ENCODE results near the gene HSF5. TPM values are rescaled to one million over a fixed set of nuclear protein-coding genes. Genes with fewer than 3 reads are reported as not detected.

Gene HSF5
- total RNA-seq, 2 experiments from 2014 or later, result 2.9 to 3.0 TPM

- no peak for DNase-seq
- ChIA-PET CTCF (interaction anchor here (1.4 kb wide), 1 partner anchor 74 kb away, joined by 4 read pairs; no protein-coding TSS in a partner anchor), POLR2A (no interaction called here)
- H3K4me1 Mint-ChIP-seq (ENCODE audit: low read depth), result peaks cover 4% of the 10 kb centered on the region
- intact Hi-C loops (cut with micrococcal nuclease), result no loop called here
- no peak overlapping the region for H3K27ac Mint-ChIP-seq
- no peaks in the 10 kb centered on the region for H3K36me3 Mint-ChIP-seq
- no peak overlapping the region for H3K4me3 Mint-ChIP-seq
- no peaks in the 10 kb centered on the region for H3K27me3 Mint-ChIP-seq
- no peaks in the 10 kb centered on the region for H3K9me3 Mint-ChIP-seq
Measured at GRCh38 chr17:58391302-58391984, 96.8 kb downstream of the HSF5 start.

DNA sequence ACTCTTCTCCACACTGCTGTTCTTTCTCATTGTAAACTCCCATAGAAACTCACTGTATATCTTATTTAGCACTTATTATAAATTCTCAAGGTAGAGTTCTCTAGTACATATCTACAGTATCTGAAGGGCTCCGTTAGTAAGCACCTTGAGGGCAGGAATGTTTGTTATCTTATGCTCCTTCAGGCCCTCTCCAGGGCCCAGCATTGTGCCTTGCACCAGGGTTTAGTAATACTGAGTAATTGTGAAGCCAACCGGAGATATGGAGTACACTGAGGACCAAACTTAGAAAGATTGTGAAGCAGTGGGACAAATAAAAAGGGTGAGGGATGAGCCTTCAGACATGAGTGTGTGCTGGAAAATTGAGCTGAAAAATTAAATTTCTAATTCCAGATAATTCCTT lies 97.3 kb downstream of the HSF5 start:
- H3K36me3 Mint-ChIP-seq, result no peaks in the 10 kb centered on the region

GRCh38 chr17:58388302-58389190 lies 99.7 kb downstream of the HSF5 start:
- no peak overlapping the region for H3K27ac Mint-ChIP-seq
- no peaks in the 10 kb centered on the region for H3K27me3 Mint-ChIP-seq
- no peaks in the 10 kb centered on the region for H3K36me3 Mint-ChIP-seq
- DNase-seq, result no peak
- H3K4me3 Mint-ChIP-seq, result no peak overlapping the region
- intact Hi-C loops (cut with micrococcal nuclease), result no loop called here
- ChIA-PET CTCF (interaction anchor here (0.8 to 1.1 kb wide), 2 partner anchors 84 to 138 kb away, joined by 3 read pairs; no protein-coding TSS in a partner anchor), POLR2A (interaction anchor here (1.2 kb wide), 1 partner anchor 29 kb away, joined by 4 read pairs; the partner anchor contains the start of gene RNF43)
- H3K9me3 Mint-ChIP-seq, result no peaks in the 10 kb centered on the region
- H3K4me1 Mint-ChIP-seq (ENCODE audit: low read depth), result peaks cover 6% of the 10 kb centered on the region

More for the DNA sequence above, 97.3 kb downstream of the HSF5 start:
- intact Hi-C loops (cut with micrococcal nuclease), result no loop called here
- CTCF ChIA-PET, result no interaction called here
- no peak overlapping the region for H3K4me3 Mint-ChIP-seq
- H3K27ac Mint-ChIP-seq, result no peak overlapping the region
- H3K9me3 Mint-ChIP-seq, result no peaks in the 10 kb centered on the region
- H3K27me3 Mint-ChIP-seq, result no peaks in the 10 kb centered on the region
- H3K4me1 Mint-ChIP-seq (ENCODE audit: low read depth), result peaks cover 4% of the 10 kb centered on the region
- DNase-seq, result no peak
- POLR2A ChIA-PET, result no interaction called here

GRCh38 chr17:58387834-58388233 lies 100.4 kb downstream of the HSF5 start:
- no peaks in the 10 kb centered on the region for H3K27me3 Mint-ChIP-seq
- H3K4me3 Mint-ChIP-seq, result no peak overlapping the region
- intact Hi-C loops (cut with micrococcal nuclease), result no loop called here
- no peaks in the 10 kb centered on the region for H3K36me3 Mint-ChIP-seq
- H3K27ac Mint-ChIP-seq, result no peak overlapping the region
- POLR2A ChIA-PET, result no interaction called here
- H3K9me3 Mint-ChIP-seq, result no peaks in the 10 kb centered on the region
- DNase-seq, result peak; percentile 34
- peaks cover 10% of the 10 kb centered on the region for H3K4me1 Mint-ChIP-seq (ENCODE audit: low read depth)
- CTCF ChIA-PET, result no interaction called here

GRCh38 chr17:58386708-58387107 lies 101.5 kb downstream of the HSF5 start:
- no peaks in the 10 kb centered on the region for H3K9me3 Mint-ChIP-seq
- intact Hi-C loops (cut with micrococcal nuclease), result no loop called here
- H3K4me3 Mint-ChIP-seq, result no peak overlapping the region
- ChIA-PET POLR2A (no interaction called here), CTCF (no interaction called here)
- DNase-seq, result no peak
- peaks cover 21% of the 10 kb centered on the region for H3K4me1 Mint-ChIP-seq (ENCODE audit: low read depth)
- no peaks in the 10 kb centered on the region for H3K36me3 Mint-ChIP-seq
- no peak overlapping the region for H3K27ac Mint-ChIP-seq
- H3K27me3 Mint-ChIP-seq, result no peaks in the 10 kb centered on the region

DNA sequence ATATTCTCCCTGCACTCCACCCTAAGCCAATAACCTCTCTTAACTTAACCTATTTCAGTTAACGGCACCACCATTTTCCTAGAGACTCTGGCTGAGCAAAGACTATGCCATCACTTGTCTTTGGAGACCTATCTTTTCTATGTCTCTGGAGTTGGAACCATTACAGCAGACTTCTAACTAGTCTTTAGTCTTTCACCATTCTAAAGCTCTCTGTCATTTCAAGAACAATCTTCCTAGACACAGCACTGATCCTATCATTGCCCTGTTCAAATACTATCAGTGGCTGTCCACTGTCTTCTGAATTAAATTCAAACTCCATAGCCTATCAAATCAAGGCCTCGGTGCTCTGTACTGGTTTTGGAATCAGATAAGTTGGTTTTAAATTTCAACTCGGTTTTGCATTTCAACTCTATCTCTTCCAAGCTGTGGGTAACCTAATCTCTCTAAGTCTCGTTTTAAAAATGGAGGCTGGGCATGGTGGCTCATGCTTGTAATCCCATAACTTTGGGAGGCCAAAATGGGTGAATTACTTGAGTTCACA lies 102.8 kb downstream of the HSF5 start:
- H3K4me1 Mint-ChIP-seq (ENCODE audit: low read depth), result peaks cover 27% of the 10 kb centered on the region
- no peak overlapping the region for H3K4me3 Mint-ChIP-seq
- DNase-seq, result no peak
- H3K27me3 Mint-ChIP-seq, result no peaks in the 10 kb centered on the region
- ChIA-PET CTCF (no interaction called here), POLR2A (no interaction called here)
- H3K36me3 Mint-ChIP-seq, result no peaks in the 10 kb centered on the region
- intact Hi-C loops (cut with micrococcal nuclease), result no loop called here
- no peak overlapping the region for H3K27ac Mint-ChIP-seq
- no peaks in the 10 kb centered on the region for H3K9me3 Mint-ChIP-seq

DNA sequence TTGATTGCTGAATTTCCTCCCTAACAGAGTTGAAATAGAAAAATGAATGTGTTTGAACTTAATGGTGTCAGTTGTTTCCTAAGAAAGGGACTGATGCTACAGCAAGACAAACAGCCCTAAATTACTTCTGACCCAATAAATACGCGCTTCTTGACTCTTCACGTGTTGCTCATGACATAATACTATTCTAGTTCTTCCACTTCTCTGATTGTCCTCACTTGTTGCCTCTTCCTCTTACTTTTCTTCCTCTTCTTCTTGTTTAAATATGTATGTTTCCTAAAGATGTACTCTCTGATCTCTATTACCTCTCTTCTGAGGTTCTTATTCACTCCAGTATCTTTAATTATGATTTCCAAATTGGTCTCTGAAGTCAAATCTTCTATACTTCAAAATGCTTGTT lies 103.3 kb downstream of the HSF5 start:
- Mint-ChIP-seq H3K27ac (no peak overlapping the region), H3K36me3 (no peaks in the 10 kb centered on the region), H3K4me3 (no peak overlapping the region), H3K9me3 (no peaks in the 10 kb centered on the region), H3K27me3 (no peaks in the 10 kb centered on the region), H3K4me1 (ENCODE audit: low read depth) (peaks cover 27% of the 10 kb centered on the region)
- CTCF ChIA-PET, result interaction anchor here (1.1 to 1.6 kb wide), 2 partner anchors 47 to 68 kb away, joined by 3 to 5 read pairs; no protein-coding TSS in a partner anchor
- DNase-seq, result no peak
- POLR2A ChIA-PET, result no interaction called here
- intact Hi-C loops (cut with micrococcal nuclease), result no loop called here

- ChIA-PET POLR2A (no interaction called here), CTCF (interaction anchor here (0.7 to 1.7 kb wide), 4 partner anchors 33 to 67 kb away, joined by 3 to 5 read pairs (median 4); partner anchors contain the start of gene RNF43)
- Mint-ChIP-seq H3K4me3 (no peak overlapping the region), H3K27ac (no peak overlapping the region), H3K36me3 (no peaks in the 10 kb centered on the region), H3K9me3 (no peaks in the 10 kb centered on the region), H3K4me1 (ENCODE audit: low read depth) (peaks cover 35% of the 10 kb centered on the region), H3K27me3 (no peaks in the 10 kb centered on the region)
- intact Hi-C loops (cut with micrococcal nuclease), result loop anchor here (2.0 kb wide), 1 partner anchor 33 kb away; the partner anchor contains the start of gene RNF43
- DNase-seq, result no peak
Measured at GRCh38 chr17:58383892-58384462, 104.2 kb downstream of the HSF5 start.

DNA sequence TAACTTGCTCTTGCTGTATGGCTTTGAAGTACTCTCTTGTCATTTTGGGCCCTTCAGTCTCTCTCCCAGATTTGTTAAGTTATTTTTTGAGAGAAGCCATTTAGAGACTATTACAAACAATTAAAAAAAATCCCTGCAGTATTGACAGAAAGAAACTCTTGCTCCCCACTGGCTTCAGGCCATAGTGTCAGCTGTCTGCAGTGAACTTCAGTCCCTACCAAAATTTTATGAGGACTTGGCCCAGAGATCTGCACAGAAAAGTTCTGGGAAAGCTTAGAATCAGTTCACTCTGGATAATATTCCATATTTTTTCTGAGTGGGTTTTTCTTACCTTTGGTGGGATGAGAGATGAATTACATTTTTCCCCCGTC lies 105.4 kb downstream of the HSF5 start:
- no peak for DNase-seq
- no peak overlapping the region for H3K4me3 Mint-ChIP-seq
- no peaks in the 10 kb centered on the region for H3K27me3 Mint-ChIP-seq
- no peaks in the 10 kb centered on the region for H3K36me3 Mint-ChIP-seq
- H3K4me1 Mint-ChIP-seq (ENCODE audit: low read depth), result peaks cover 40% of the 10 kb centered on the region
- POLR2A ChIA-PET, result interaction anchor here (1.1 to 2.1 kb wide), 5 partner anchors 30 to 309 kb away, joined by 3 to 11 read pairs (median 6); partner anchors contain the start of genes SUPT4H1 and TEX14
- no peak overlapping the region for H3K27ac Mint-ChIP-seq
- CTCF ChIA-PET, result interaction anchor here (0.6 to 1.7 kb wide), 3 partner anchors 35 to 168 kb away, joined by 3 to 8 read pairs (median 4); partner anchors contain the start of gene RNF43
- no peaks in the 10 kb centered on the region for H3K9me3 Mint-ChIP-seq
- intact Hi-C loops (cut with micrococcal nuclease), result loop anchor here (2.0 kb wide), 1 partner anchor 34 kb away; the partner anchor contains the start of gene RNF43

DNA sequence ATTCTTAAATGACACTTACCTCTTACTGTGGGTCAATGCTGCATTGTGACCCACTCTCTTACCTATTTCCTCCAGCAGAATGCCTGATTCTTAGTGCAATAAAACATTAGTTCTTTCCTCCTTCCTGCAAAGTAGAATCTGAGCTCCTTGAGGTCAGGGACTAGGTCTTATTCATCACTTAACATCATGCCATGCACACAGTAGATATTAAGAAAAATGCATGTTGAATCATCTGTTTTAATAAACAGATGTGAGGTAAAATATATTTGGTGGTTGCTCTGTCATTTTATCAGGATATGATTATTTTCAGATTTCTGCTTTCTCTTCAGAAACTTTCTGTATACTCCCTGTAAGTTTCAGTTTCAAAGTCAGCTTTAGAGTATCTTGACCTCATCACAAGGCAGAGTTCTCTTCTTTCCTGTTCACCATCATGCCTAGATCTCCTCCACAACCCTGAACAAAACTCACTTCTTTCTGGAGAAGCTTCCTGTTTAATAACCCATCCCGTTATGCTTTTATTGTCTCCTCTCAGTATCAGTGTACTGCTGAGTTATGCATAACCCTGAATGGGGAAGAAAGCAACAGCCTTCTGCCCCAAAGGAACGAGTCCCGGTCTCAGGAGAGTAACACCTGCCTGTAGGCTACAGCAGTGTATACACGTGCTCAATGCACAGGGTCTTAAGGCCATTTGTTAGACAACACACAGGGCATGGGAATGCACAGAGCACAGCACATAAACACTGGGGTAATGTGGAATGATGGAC lies 105.9 kb downstream of the HSF5 start:
- CTCF ChIA-PET, result interaction anchor here (0.6 to 2.3 kb wide), 6 partner anchors 31 to 167 kb away, joined by 3 to 9 read pairs (median 4); partner anchors contain the start of genes RNF43 and SUPT4H1
- intact Hi-C loops (cut with micrococcal nuclease), result loop anchor here (2.0 kb wide), 1 partner anchor 35 kb away; the partner anchor contains the start of gene RNF43
- Mint-ChIP-seq H3K4me1 (ENCODE audit: low read depth) (peaks cover 41% of the 10 kb centered on the region), H3K27ac (peak overlapping the region; percentile 11), H3K27me3 (no peaks in the 10 kb centered on the region), H3K4me3 (no peak overlapping the region), H3K36me3 (no peaks in the 10 kb centered on the region), H3K9me3 (no peaks in the 10 kb centered on the region)
- DNase-seq, result no peak
- POLR2A ChIA-PET, result interaction anchor here (0.5 to 2.1 kb wide), 8 partner anchors 16 to 310 kb away, joined by 3 to 11 read pairs (median 4); partner anchors contain the start of genes SUPT4H1 and TEX14

All from activated CD4-positive, alpha-beta memory T cell treated with anti-CD3 and anti-CD28 coated beads for 36 hours (primary cell).